ENCODE data around the gene ZMYM4. TPM values are rescaled to one million over a fixed set of nuclear protein-coding genes. Genes with fewer than 3 reads are reported as not detected.

Gene ZMYM4
- total and polyA plus RNA-seq, 11 donors = 8.0 to 44.3 (median 32.2) TPM

DNA sequence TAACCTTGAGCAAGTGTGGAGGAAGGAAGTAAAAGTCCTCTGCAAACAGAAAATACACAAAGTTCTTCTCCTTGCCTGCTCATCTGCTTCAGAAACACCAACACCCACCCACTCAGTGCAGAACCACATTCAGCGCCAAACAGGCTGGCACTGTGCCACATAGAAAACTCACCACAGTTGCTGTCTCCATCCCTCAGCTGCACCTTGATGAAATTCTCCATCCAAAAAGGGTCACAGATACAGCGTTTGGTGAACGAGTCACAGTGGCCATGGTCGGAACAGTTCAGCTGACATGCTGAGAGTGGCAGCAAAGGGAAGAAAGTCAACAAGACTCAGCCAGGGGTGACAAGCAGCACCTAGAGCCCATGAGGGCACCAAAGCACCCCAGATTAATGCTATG is 174.2 kb downstream of the ZMYM4 start:
- WGBS, 4 donors = 76 to 93% (median 81%) methylated on average over 3 to 4 of the region's 4 CpGs
- intact Hi-C loops (cut with DNase I) = no loop called here
- Histone ChIP-seq H3K9me3 (no peaks in the 10 kb centered on the region), H3K27me3 (no peaks in the 10 kb centered on the region), H3K4me3 (no peak overlapping the region), H3K27ac (peak overlapping the region in 1 of 12 donors; percentile 12), H3K36me3 (peaks cover 0 to 99% (median 91%) of the 10 kb centered on the region in 9 donors), H3K4me1 (peaks cover 0 to 17% (median 0%) of the 10 kb centered on the region in 12 donors)
- ATAC-seq (peak in 1 of 4 donors; percentile 33), DNase-seq (no peak)
- TF ChIP-seq, protein P1, sequence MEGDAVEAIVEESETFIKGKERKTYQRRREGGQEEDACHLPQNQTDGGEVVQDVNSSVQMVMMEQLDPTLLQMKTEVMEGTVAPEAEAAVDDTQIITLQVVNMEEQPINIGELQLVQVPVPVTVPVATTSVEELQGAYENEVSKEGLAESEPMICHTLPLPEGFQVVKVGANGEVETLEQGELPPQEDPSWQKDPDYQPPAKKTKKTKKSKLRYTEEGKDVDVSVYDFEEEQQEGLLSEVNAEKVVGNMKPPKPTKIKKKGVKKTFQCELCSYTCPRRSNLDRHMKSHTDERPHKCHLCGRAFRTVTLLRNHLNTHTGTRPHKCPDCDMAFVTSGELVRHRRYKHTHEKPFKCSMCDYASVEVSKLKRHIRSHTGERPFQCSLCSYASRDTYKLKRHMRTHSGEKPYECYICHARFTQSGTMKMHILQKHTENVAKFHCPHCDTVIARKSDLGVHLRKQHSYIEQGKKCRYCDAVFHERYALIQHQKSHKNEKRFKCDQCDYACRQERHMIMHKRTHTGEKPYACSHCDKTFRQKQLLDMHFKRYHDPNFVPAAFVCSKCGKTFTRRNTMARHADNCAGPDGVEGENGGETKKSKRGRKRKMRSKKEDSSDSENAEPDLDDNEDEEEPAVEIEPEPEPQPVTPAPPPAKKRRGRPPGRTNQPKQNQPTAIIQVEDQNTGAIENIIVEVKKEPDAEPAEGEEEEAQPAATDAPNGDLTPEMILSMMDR (IDR thresholded peaks at IDR 0.05) = no peak
- TF ChIP-seq POLR2A (IDR thresholded peaks at IDR 0.05) = no peak

DNA sequence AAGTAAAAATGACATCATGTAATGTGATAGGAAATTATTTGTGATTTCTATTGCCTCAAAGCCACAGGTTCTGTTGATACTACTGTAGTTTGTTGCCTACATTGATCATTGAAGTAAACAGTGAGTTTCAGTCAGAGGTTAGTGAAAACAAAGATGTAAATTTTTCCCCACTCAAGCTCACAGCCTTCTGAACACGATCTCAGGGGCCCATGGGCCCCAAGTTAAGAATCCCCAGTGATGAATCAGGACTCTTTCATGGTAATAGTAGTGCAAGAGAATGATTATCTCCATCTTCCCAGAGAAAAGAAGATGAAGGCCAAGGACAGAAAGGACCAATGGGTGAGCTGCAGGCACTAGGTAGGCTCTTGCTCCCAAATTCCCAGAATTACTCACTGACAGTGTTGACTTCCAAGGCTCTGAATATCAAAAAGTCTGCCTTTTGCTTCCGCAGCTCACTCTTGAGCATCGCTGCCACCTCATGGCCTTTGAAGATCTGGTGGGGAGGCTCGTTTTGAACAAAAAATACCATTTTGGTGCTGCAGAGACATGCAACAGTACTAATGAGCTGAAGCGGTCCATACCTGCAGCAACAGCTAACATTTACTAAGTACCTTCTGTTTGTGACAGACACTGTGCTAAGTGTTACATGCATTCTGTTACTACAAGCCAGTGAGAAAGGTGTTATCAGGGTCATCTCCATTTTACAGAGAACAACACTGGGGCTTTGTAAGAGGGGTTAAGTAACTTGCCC is 175.4 kb downstream of the ZMYM4 start:
- WGBS, 4 donors = 81 to 92% (median 83%) methylated on average over 5 of the region's 5 CpGs
- intact Hi-C loops (cut with DNase I) = no loop called here
- ATAC-seq = no peak
- H3K4me1 ChIP-seq = peaks cover 0 to 29% (median 0%) of the 10 kb centered on the region in 12 donors
- no peak for DNase-seq
- TF ChIP-seq POLR2A (IDR thresholded peaks at IDR 0.05) = no peak
- TF ChIP-seq, protein P1 (IDR thresholded peaks at IDR 0.05) = no peak
- no peak overlapping the region for H3K4me3 ChIP-seq
- peaks cover 0 to 100% (median 96%) of the 10 kb centered on the region in 9 donors for H3K36me3 ChIP-seq
- no peaks in the 10 kb centered on the region for H3K9me3 ChIP-seq
- no peaks in the 10 kb centered on the region for H3K27me3 ChIP-seq
- no peak overlapping the region for H3K27ac ChIP-seq

DNA sequence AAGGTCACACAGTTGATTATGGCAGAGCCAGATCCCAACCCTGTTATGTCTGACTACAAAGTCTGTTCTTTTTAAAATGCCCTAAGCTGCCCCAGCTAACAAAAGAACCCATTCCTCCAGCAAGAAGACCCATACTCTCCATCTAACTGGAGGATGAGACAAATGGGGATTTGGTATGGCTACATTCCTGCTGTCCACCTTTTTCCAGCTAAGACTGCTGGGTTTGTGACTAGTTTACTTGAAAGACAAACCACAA is 175.9 kb downstream of the ZMYM4 start:
- H3K27ac ChIP-seq = no peak overlapping the region
- no peak for ATAC-seq
- no peak overlapping the region for H3K4me3 ChIP-seq
- H3K4me1 ChIP-seq = peaks cover 0 to 34% (median 0%) of the 10 kb centered on the region in 12 donors
- intact Hi-C loops (cut with DNase I) = no loop called here
- peaks cover 0 to 100% (median 96%) of the 10 kb centered on the region in 9 donors for H3K36me3 ChIP-seq
- TF ChIP-seq POLR2A (IDR thresholded peaks at IDR 0.05) = no peak
- TF ChIP-seq, protein P1 (IDR thresholded peaks at IDR 0.05) = no peak
- H3K9me3 ChIP-seq = no peaks in the 10 kb centered on the region
- no peaks in the 10 kb centered on the region for H3K27me3 ChIP-seq
- no peak for DNase-seq

DNA sequence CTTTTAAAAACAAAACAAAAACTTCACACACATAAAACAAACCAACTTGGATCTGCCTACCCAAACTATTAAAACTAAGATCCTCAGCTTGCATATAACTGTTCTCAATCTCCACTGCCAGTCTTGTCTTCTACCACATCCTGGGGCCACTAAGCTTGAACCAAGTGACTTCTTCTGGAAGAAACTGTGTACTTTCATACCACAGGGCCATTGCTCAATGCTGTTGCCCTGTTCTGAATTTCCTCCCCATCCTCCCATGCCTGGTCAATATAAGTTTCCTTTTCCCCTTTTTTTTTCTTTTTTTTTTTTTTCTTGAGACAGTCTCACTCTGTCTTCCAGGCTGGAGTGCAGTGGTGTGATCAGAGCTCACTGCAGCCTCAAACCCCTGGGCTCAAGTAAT is 178.8 kb downstream of the ZMYM4 start:
- DNase-seq = no peak
- peak in 1 of 4 donors; percentile 11 for ATAC-seq
- no peak overlapping the region for H3K4me3 ChIP-seq
- peaks cover 0 to 61% (median 16%) of the 10 kb centered on the region in 12 donors for H3K4me1 ChIP-seq
- no peak for TF ChIP-seq POLR2A (IDR thresholded peaks at IDR 0.05)
- TF ChIP-seq, protein P1 (IDR thresholded peaks at IDR 0.05) = no peak
- H3K9me3 ChIP-seq = no peaks in the 10 kb centered on the region
- intact Hi-C loops (cut with DNase I) = loop anchor here in 1 of 10 donors (5.0 kb wide), 1 partner anchor 265 kb away; no protein-coding TSS in a partner anchor
- H3K27ac ChIP-seq = peak overlapping the region in 2 of 12 donors; percentile 5 to 54
- peaks cover 0 to 91% (median 84%) of the 10 kb centered on the region in 9 donors for H3K36me3 ChIP-seq
- H3K27me3 ChIP-seq = no peaks in the 10 kb centered on the region
